B cell (primary cell): Measurements from ENCODE around the gene NCKAP1. TPM values are rescaled to one million over a fixed set of nuclear protein-coding genes. Genes with fewer than 3 reads are reported as not detected.

Experiments used
- ATAC-seq: fragments of 200-7000 bp; cut with Tn5 transposase; one replicate; pipeline ENCODE4 v1.10.0; 2021; ENCODE audit warnings: low read depth, mild to moderate bottlenecking, moderate number of reproducible peaks, moderate library complexity
- CTCF ChIA-PET: fragments of 350-600 bp; sonication (Branson Sonifier 250); formaldehyde crosslinking; loops from one replicate; lab custom pipeline; 2021; ENCODE audit warnings: antibody characterized with exemption, inconsistent platforms; lab: Charles Lee
- POLR2A ChIA-PET: fragments of 350-600 bp; sonication (Branson Sonifier 250); formaldehyde crosslinking; loops from one replicate; lab custom pipeline; 2021; ENCODE audit warnings: antibody characterized with exemption; lab: Charles Lee
- DNase-seq: peaks from one replicate; pipeline ENCODE4 v3.0.0; 2013
- H2AFZ ChIP-seq: 2 replicates; pipeline ENCODE4 v1.6.1; 2012; ENCODE audit warnings: mild to moderate bottlenecking, low read depth, low read length; ENCODE audit not compliant: insufficient read depth, poor library complexity, severe bottlenecking
- H3K27ac ChIP-seq, 2 donors: 1 replicate in 1 of 2; 2 replicates in 1 of 2; pipeline ENCODE4 v1.5.1; 2012 to 2013; ENCODE audit warnings: low read length in 2 of 2, mild to moderate bottlenecking in 2 of 2, moderate library complexity in 1 of 2
- H3K27me3 ChIP-seq, 4 experiments: fragments of 200-600 bp in 1 of 4; sonication (generic) in 1 of 4; replicated peaks in 1 of 4; 1 replicate in 2 of 4; 2 replicates in 2 of 4; pipeline versions ENCODE4 v1.6.1 to v1.7.0; 2013 to 2016; ENCODE audit warnings: low read length in 3 of 4, mild to moderate bottlenecking in 2 of 4, mixed read lengths in 1 of 4, moderate library complexity in 1 of 4; ENCODE audit not compliant: insufficient read depth in 4 of 4, control insufficient read depth in 3 of 4; ENCODE audit errors: control extremely low read depth in 1 of 4
- H3K36me3 ChIP-seq, 2 experiments: replicated peaks in 1 of 2; 1 replicate in 1 of 2; 2 replicates in 1 of 2; pipeline versions ENCODE4 v1.6.1 to v1.7.1; 2013; ENCODE audit warnings: low read length in 1 of 2; ENCODE audit not compliant: insufficient read depth in 2 of 2, control insufficient read depth in 1 of 2; ENCODE audit errors: control extremely low read depth in 1 of 2, extremely low read depth in 1 of 2
- H3K4me1 ChIP-seq, 2 donors: fragments of 200-600 bp in 1 of 2; sonication (generic) in 1 of 2; 1 replicate in 1 of 2; 2 replicates in 1 of 2; pipeline versions ENCODE4 v1.5.1 to v1.6.1; 2013 to 2017; ENCODE audit warnings: low read length in 2 of 2; ENCODE audit not compliant: control insufficient read depth in 2 of 2, insufficient read depth in 2 of 2
- H3K4me2 ChIP-seq: replicated peaks from 2 replicates; pipeline ENCODE3; 2012; ENCODE audit warnings: mild to moderate bottlenecking, low read depth, low read length; ENCODE audit not compliant: poor library complexity, severe bottlenecking
- H3K4me3 ChIP-seq, 5 experiments: fragments of 200-600 bp in 1 of 5; sonication (generic) in 1 of 5; 1 replicate in 3 of 5; 2 replicates in 2 of 5; pipeline versions ENCODE4 v1.5.1 to v1.7.0; 2011 to 2016; ENCODE audit warnings: low read length in 4 of 5, mild to moderate bottlenecking in 4 of 5, low read depth in 2 of 5, control low read depth in 1 of 5, moderate library complexity in 1 of 5; ENCODE audit not compliant: insufficient read depth in 1 of 5; ENCODE audit errors: control extremely low read depth in 1 of 5, extremely low read depth in 1 of 5
- H3K79me2 ChIP-seq: fragments of 200-600 bp; sonication (generic); one replicate; pipeline ENCODE4 v1.6.0; 2016; ENCODE audit warnings: low read length; ENCODE audit not compliant: control insufficient read depth, insufficient read depth
- H3K9ac ChIP-seq: fragments of 200-600 bp; sonication (generic); 2 replicates; pipeline ENCODE4 v1.6.1; 2017; ENCODE audit warnings: mild to moderate bottlenecking, low read length, moderate library complexity
- H3K9me3 ChIP-seq, 3 donors: one replicate each; pipeline versions ENCODE4 v1.6.1 to v1.7.1; 2013; ENCODE audit warnings: low read length in 2 of 3; ENCODE audit not compliant: control insufficient read depth in 2 of 3, insufficient read depth in 1 of 3; ENCODE audit errors: control extremely low read depth in 1 of 3
- H4K20me1 ChIP-seq: 2 replicates; pipeline ENCODE4 v1.6.0; 2012; ENCODE audit warnings: mild to moderate bottlenecking, low read length; ENCODE audit not compliant: insufficient read depth, control insufficient read depth, poor library complexity, severe bottlenecking
- H3K27ac Mint-ChIP-seq: one replicate; pipeline ENCODE4 v1.8.0; 2021; ENCODE audit warnings: mixed read lengths
- H3K27me3 Mint-ChIP-seq: one replicate; pipeline ENCODE4 v1.8.0; 2021; ENCODE audit warnings: mixed read lengths
- H3K4me1 Mint-ChIP-seq: one replicate; pipeline ENCODE4 v1.8.0; 2021; ENCODE audit warnings: mixed read lengths
- H3K4me3 Mint-ChIP-seq: one replicate; pipeline ENCODE4 v1.8.0; 2021; ENCODE audit warnings: mixed read lengths
- H3K9me3 Mint-ChIP-seq: one replicate; pipeline ENCODE4 v1.8.0; 2022; ENCODE audit warnings: mixed read lengths; ENCODE audit not compliant: insufficient read depth
- EZH2 ChIP-seq: IDR thresholded peaks from 2 replicates; pipeline ENCODE4 v1.6.1; 2012; ENCODE audit warnings: borderline replicate concordance, low read depth, mild to moderate bottlenecking, moderate library complexity, low read length; ENCODE audit not compliant: insufficient read depth, poor library complexity, severe bottlenecking
- WGBS: methylation state at CpG from one replicate; pipeline ENCODE4 v1.1.5; 2013; ENCODE audit warnings: missing lambda C conversion rate; ENCODE audit not compliant: insufficient coverage; 5-methylcytosine and 5-hydroxymethylcytosine counted together
- intact Hi-C: fragments of 100-400 bp; cut with micrococcal nuclease; formaldehyde crosslinking; loops from one replicate; pipeline ENCODE4 v1.10.0; 2022
- polyA plus RNA-seq: library from polyadenylated mRNA; depleted of rRNA; stranded (reverse); fragments of >200 nt; gene quantifications from 2 replicates; pipeline ENCODE4 v1.2.3, GENCODE V29; 2012
- total RNA-seq, 2 donors: library from RNA; stranded (reverse); fragments of 120-200 nt in 1 of 2; gene quantifications; 1 replicate in 1 of 2; 2 replicates in 1 of 2; pipeline versions ENCODE4 v1.2.3 to v1.2.4, GENCODE V29; 2013 to 2022
- TF ChIP-seq, protein P1 (sequence below): fragments of 200-600 bp; IDR thresholded peaks from one replicate; pipeline ENCODE4 v1.8.0; 2022; ENCODE audit warnings: antibody characterized with exemption, mild to moderate bottlenecking

Gene NCKAP1
- total and polyA plus RNA-seq, 2 donors (not counting 1 experiment from before 2014, with no cell fraction given) = 0.05 TPM; not detected in 1

DNA sequence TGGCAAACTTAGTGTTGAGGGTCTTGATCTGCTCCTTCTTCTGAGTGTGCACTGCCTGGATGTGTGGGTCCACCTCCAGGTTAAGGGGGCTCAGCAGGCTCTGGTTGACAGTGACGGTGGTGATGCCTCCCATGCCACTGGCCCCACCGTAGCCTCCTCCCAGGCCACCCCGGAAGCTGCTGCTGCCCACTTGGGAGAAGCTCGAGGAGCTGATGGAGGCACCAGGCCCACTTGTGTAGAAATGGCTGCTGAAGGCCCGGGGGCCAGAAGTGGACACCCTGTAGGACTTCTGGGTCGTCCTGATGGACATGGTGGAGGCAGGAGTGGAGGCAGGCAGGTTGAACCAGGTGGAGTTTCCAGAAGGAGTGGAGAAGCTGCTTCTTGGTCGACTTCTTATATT is 33.9 kb upstream of the NCKAP1 start:
- Histone ChIP-seq H3K4me3 (no peak overlapping the region), H3K79me2 (no peaks in the 10 kb centered on the region), H3K27ac (no peak overlapping the region), H3K9ac (no peak overlapping the region), H3K4me1 (no peaks in the 10 kb centered on the region), H3K9me3 (peaks cover 0 to 20% (median 7%) of the 10 kb centered on the region in 3 donors), H2AFZ (no peak overlapping the region), H3K4me2 (no peak overlapping the region), H3K27me3 (peaks cover 0 to 24% (median 2%) of the 10 kb centered on the region in 4 experiments), H4K20me1 (no peaks in the 10 kb centered on the region), H3K36me3 (no peaks in the 10 kb centered on the region)
- H3K27ac Mint-ChIP-seq = no peak overlapping the region
- POLR2A ChIA-PET = no interaction called here
- no peaks in the 10 kb centered on the region for H3K9me3 Mint-ChIP-seq
- H3K4me1 Mint-ChIP-seq = no peaks in the 10 kb centered on the region
- TF ChIP-seq, protein P1, sequence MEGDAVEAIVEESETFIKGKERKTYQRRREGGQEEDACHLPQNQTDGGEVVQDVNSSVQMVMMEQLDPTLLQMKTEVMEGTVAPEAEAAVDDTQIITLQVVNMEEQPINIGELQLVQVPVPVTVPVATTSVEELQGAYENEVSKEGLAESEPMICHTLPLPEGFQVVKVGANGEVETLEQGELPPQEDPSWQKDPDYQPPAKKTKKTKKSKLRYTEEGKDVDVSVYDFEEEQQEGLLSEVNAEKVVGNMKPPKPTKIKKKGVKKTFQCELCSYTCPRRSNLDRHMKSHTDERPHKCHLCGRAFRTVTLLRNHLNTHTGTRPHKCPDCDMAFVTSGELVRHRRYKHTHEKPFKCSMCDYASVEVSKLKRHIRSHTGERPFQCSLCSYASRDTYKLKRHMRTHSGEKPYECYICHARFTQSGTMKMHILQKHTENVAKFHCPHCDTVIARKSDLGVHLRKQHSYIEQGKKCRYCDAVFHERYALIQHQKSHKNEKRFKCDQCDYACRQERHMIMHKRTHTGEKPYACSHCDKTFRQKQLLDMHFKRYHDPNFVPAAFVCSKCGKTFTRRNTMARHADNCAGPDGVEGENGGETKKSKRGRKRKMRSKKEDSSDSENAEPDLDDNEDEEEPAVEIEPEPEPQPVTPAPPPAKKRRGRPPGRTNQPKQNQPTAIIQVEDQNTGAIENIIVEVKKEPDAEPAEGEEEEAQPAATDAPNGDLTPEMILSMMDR = no peak
- no peak for TF ChIP-seq EZH2
- ATAC-seq (no peak), DNase-seq (no peak)
- intact Hi-C loops = no loop called here
- H3K4me3 Mint-ChIP-seq = no peak overlapping the region
- H3K27me3 Mint-ChIP-seq = peaks cover 24% of the 10 kb centered on the region
- CTCF ChIA-PET = no interaction called here
- WGBS = 95% methylated on average over 6 of the region's 7 CpGs

DNA sequence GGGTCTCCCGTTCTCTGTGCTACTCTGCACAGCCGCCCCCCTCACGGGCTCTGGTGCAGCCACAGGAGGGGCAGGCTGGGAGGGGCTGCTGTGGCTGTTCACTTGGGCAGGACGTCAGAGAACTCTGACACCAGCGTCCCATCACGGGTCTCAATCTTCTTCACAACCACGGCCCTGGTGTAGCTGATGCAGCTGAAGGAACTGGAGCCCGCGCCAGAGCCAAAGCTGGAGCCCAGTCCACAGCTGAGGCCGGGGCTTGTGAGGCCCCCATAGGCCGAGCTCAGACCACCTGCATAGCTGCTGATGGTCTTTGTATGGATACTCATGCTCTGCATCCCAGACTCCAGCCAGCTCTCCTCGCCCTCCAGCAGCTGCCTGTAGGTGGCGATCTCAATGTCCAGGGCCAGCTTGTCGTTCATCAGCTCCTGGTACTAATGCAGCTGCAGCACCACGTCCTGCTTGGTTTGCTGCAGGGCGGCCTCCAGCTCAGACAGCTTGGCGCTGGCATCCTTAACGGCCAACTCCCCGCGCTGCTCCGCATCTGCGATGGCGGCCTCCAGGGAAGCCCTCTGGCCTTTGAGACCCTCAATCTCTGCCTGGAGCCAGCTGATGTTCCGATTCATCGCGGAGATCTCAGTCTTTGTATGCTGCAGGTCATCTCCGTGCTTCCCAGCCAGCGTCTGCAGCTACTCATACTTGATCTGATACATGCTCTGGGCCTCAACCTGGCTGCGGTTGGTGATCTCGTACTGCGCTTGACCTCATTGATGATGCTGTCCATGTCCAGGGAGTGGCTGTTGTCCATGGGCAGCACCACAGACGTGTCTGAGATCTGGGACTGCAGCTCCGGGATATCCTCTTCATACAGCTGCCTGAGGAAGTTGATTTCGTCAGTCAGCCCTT is 32.9 kb upstream of the NCKAP1 start:
- peaks cover 0 to 20% (median 7%) of the 10 kb centered on the region in 3 donors for H3K9me3 ChIP-seq
- no peak for ATAC-seq
- H3K4me3 Mint-ChIP-seq = no peak overlapping the region
- 83% methylated on average over 34 of the region's 34 CpGs for WGBS
- H3K27ac Mint-ChIP-seq = no peak overlapping the region
- no peak overlapping the region for H3K4me2 ChIP-seq
- DNase-seq = no peak
- no peaks in the 10 kb centered on the region for H4K20me1 ChIP-seq
- intact Hi-C loops = no loop called here
- CTCF ChIA-PET = interaction anchor here (1.0 kb wide), 1 partner anchor 10 kb away, joined by 3 read pairs; no protein-coding TSS in a partner anchor
- no peak for TF ChIP-seq EZH2
- TF ChIP-seq, protein P1 = no peak
- peaks cover 29% of the 10 kb centered on the region for H3K27me3 Mint-ChIP-seq
- no peak overlapping the region for H2AFZ ChIP-seq
- no peak overlapping the region for H3K27ac ChIP-seq
- H3K79me2 ChIP-seq = no peaks in the 10 kb centered on the region
- POLR2A ChIA-PET = no interaction called here
- no peaks in the 10 kb centered on the region for H3K4me1 Mint-ChIP-seq
- H3K4me3 ChIP-seq = no peak overlapping the region
- peaks cover 0 to 22% (median 4%) of the 10 kb centered on the region in 4 experiments for H3K27me3 ChIP-seq
- H3K4me1 ChIP-seq = no peaks in the 10 kb centered on the region
- H3K36me3 ChIP-seq = no peaks in the 10 kb centered on the region
- no peak overlapping the region for H3K9ac ChIP-seq
- H3K9me3 Mint-ChIP-seq = no peaks in the 10 kb centered on the region
